ENCODE data around the gene PI4K2A. TPM values are rescaled to one million over a fixed set of nuclear protein-coding genes. Genes with fewer than 3 reads are reported as not detected.

Gene PI4K2A
- 10.9 and 11.9 TPM in 2 replicates for total RNA-seq

- intact Hi-C loops (cut with micrococcal nuclease), result loop anchor here (1.0 to 5.0 kb wide), 8 partner anchors 8 to 808 kb away; partner anchors contain the start of genes AVPI1, EXOSC1, LCOR and MMS19
These were observed at the start of gene PI4K2A for GRCh38 chr10:97640174-97640867. Gene PI4K2A (plus strand): TSS chr10:97640671. CDS start chr10:97640743, 72 bp downstream.

- intact Hi-C loops (cut with micrococcal nuclease), result no loop called here
These were observed 49.5 kb upstream of the PI4K2A start for GRCh38 chr10:97590748-97591495.

GRCh38 chr10:97593421-97593820, 47.0 kb upstream of the PI4K2A start:
- intact Hi-C loops (cut with micrococcal nuclease), result no loop called here

GRCh38 chr10:97596101-97597082, 44.1 kb upstream of the PI4K2A start:
- intact Hi-C loops (cut with micrococcal nuclease), result no loop called here

GRCh38 chr10:97597778-97598177, 42.7 kb upstream of the PI4K2A start:
- intact Hi-C loops (cut with micrococcal nuclease), result no loop called here

- intact Hi-C loops (cut with micrococcal nuclease), result no loop called here
These were observed 41.8 kb upstream of the PI4K2A start for GRCh38 chr10:97598407-97599271.

- intact Hi-C loops (cut with micrococcal nuclease), result no loop called here
These were observed 41.2 kb upstream of the PI4K2A start for GRCh38 chr10:97599272-97599619.

GRCh38 chr10:97600616-97601015, 39.9 kb upstream of the PI4K2A start:
- intact Hi-C loops (cut with micrococcal nuclease), result no loop called here

GRCh38 chr10:97601268-97602215, 38.9 kb upstream of the PI4K2A start:
- intact Hi-C loops (cut with micrococcal nuclease), result no loop called here

GRCh38 chr10:97607095-97607636, 33.3 kb upstream of the PI4K2A start:
- intact Hi-C loops (cut with micrococcal nuclease), result no loop called here

- intact Hi-C loops (cut with micrococcal nuclease), result no loop called here
These were observed 31.4 kb upstream of the PI4K2A start for GRCh38 chr10:97608991-97609561.

- intact Hi-C loops (cut with micrococcal nuclease), result no loop called here
These were observed 29.0 kb upstream of the PI4K2A start for GRCh38 chr10:97611473-97611872.

- intact Hi-C loops (cut with micrococcal nuclease), result loop anchor here (1.0 kb wide), 1 partner anchor 40 kb away; the partner anchor contains the start of gene ANKRD2
These were observed 28.1 kb upstream of the PI4K2A start for GRCh38 chr10:97612386-97612785.

GRCh38 chr10:97618285-97618684, 22.2 kb upstream of the PI4K2A start:
- intact Hi-C loops (cut with micrococcal nuclease), result no loop called here

GRCh38 chr10:97618733-97619132, 21.7 kb upstream of the PI4K2A start:
- intact Hi-C loops (cut with micrococcal nuclease), result no loop called here

- intact Hi-C loops (cut with micrococcal nuclease), result no loop called here
These were observed 17.2 kb upstream of the PI4K2A start for GRCh38 chr10:97623277-97623676.

GRCh38 chr10:97627731-97628130, 12.7 kb upstream of the PI4K2A start:
- intact Hi-C loops (cut with micrococcal nuclease), result no loop called here

GRCh38 chr10:97628228-97628627, 12.2 kb upstream of the PI4K2A start:
- intact Hi-C loops (cut with micrococcal nuclease), result no loop called here

- intact Hi-C loops (cut with micrococcal nuclease), result no loop called here
These were observed 11.2 kb upstream of the PI4K2A start for GRCh38 chr10:97629289-97629688.

All from T-helper 2 cell treated with Interferon-gamma antibody and Interleukin-4, amounts not matched to agents 100 ng/mL and 5 ng/mL, for 36 hours (primary cell).